Heart left ventricle (tissue), 13 donors: ENCODE results near the gene LIME1.

Source experiments
- POLR2A ChIP-seq, 2 donors: fragments of 450-650 bp; IDR thresholded peaks; one replicate each; pipeline ENCODE4 v1.6.1; 2017; ENCODE audit warnings: antibody characterized with exemption in 2 of 2, mild to moderate bottlenecking in 2 of 2, moderate library complexity in 2 of 2
- TF ChIP-seq, protein P1 (sequence below), 12 donors: fragments of 200-600 bp; sonication (generic) in 4 of 12; IDR thresholded peaks; one replicate each; pipeline versions ENCODE4 v1.5.0 to v1.8.0; 2018 to 2022; ENCODE audit warnings: antibody characterized with exemption in 12 of 12, mild to moderate bottlenecking in 5 of 12
- donor health status: ischemic (EF 13 %, LVEDD 7.1; RV severe dilation, severe dysfunction).
- donor health status: DM: no; HTN: yes; CAD: no.
- donor health status: DM: no; HTN: no; CAD: no.
- donor health status: ischemic (EF 25% LVEDD 6.9; RV normal size, moderate dysfunction).
- donor health status: ischemic (EF 25% LVEDD 5.7; RV mildly dilated, moderate dysfunction).
- donor health status: ischemic (EF 35%, LVEDD 5.7; RV mildly dilated, moderate dysfunction).
- donor health status: nonischemic (EF 11% LVEDD 7.7; RV severe dilation, severe dysfunction).
- donor health status: DM: yes; HTN: yes; CAD: no.
- donor health status: PGD.
- donor health status: ischemic (EF 29% LVEDD 5.4; RV normal size, mild dysfunction).
- donor health status: nonischemic (EF 23%, LVEDD 6.1; RV moderate dilation, normal function).

DNA sequence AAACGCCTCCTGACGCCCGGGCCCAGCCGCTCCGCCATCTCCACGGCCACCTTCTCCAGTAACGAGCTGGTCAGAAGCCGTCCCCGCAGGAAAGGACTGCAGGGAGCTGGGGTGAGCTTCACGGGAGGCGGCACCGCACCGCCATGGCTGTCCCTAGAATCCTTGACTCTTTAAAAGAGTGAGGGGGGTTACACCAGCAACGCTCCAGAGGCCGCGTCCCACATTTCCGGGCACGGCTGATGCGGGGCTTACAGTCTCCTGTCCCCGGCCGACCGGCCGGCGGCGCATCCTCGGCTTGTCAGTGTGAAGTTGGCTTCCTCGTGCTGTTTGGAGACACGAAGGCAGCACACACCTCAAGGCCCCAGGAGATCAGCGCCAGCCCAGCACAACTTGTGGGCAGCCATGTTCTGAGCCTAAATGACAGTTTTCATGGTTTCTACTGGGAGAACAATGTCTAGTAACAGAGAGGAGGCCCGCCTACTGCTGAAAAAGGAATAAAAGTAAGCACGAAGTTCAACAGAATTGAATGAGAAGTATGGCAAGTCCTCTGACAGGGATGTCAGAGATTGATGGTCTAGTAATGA, 33.5 kb downstream of the LIME1 start:
- TF ChIP-seq, protein P1, sequence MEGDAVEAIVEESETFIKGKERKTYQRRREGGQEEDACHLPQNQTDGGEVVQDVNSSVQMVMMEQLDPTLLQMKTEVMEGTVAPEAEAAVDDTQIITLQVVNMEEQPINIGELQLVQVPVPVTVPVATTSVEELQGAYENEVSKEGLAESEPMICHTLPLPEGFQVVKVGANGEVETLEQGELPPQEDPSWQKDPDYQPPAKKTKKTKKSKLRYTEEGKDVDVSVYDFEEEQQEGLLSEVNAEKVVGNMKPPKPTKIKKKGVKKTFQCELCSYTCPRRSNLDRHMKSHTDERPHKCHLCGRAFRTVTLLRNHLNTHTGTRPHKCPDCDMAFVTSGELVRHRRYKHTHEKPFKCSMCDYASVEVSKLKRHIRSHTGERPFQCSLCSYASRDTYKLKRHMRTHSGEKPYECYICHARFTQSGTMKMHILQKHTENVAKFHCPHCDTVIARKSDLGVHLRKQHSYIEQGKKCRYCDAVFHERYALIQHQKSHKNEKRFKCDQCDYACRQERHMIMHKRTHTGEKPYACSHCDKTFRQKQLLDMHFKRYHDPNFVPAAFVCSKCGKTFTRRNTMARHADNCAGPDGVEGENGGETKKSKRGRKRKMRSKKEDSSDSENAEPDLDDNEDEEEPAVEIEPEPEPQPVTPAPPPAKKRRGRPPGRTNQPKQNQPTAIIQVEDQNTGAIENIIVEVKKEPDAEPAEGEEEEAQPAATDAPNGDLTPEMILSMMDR (IDR thresholded peaks at IDR 0.05), result no peak
- TF ChIP-seq POLR2A (IDR thresholded peaks at IDR 0.05), result no peak
